Heart left ventricle (tissue), 13 donors: ENCODE results near the gene TARBP2.

Experiments
- CTCF ChIP-seq, 12 donors: fragments of 200-600 bp; sonication (generic) in 4 of 12; IDR thresholded peaks; one replicate each; pipeline versions ENCODE4 v1.5.0 to v1.8.0; 2018 to 2022; ENCODE audit warnings: antibody characterized with exemption in 12 of 12, mild to moderate bottlenecking in 5 of 12
- POLR2A ChIP-seq, 2 donors: fragments of 450-650 bp; IDR thresholded peaks; one replicate each; pipeline ENCODE4 v1.6.1; 2017; ENCODE audit warnings: antibody characterized with exemption in 2 of 2, mild to moderate bottlenecking in 2 of 2, moderate library complexity in 2 of 2
- donor health status: ischemic (EF 13 %, LVEDD 7.1; RV severe dilation, severe dysfunction).
- donor health status: DM: no; HTN: yes; CAD: no.
- donor health status: DM: no; HTN: no; CAD: no.
- donor health status: ischemic (EF 25% LVEDD 6.9; RV normal size, moderate dysfunction).
- donor health status: ischemic (EF 25% LVEDD 5.7; RV mildly dilated, moderate dysfunction).
- donor health status: ischemic (EF 35%, LVEDD 5.7; RV mildly dilated, moderate dysfunction).
- donor health status: nonischemic (EF 11% LVEDD 7.7; RV severe dilation, severe dysfunction).
- donor health status: DM: yes; HTN: yes; CAD: no.
- donor health status: PGD.
- donor health status: ischemic (EF 29% LVEDD 5.4; RV normal size, mild dysfunction).
- donor health status: nonischemic (EF 23%, LVEDD 6.1; RV moderate dilation, normal function).

DNA sequence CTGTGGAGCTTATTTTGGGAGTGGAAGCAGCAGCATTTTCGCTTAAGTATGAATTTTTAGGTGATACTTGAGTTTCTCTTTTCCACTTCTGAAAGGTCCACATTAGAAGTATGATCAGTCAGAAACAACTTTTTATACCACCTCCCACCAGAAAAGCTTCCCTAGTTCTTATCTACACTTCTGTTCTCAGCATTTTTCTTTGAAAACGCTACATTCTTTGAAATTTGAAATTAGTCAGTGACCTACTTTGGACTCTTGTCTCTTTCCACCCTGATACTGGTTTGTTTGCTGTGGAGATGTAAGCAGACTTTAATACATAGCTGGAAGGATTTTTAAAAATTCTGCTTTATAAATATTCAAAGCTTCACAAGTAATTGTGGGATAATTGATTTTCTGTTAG lies 27.0 kb upstream of the TARBP2 start:
- TF ChIP-seq CTCF (IDR thresholded peaks at IDR 0.05) (no peak), POLR2A (IDR thresholded peaks at IDR 0.05) (no peak)
